Hepatocyte (in vitro differentiated cells): Measurements from ENCODE around the gene CFAP65.

ENCODE experiments used
- EZH2 ChIP-seq: fragments of 200-600 bp; sonication (generic); IDR thresholded peaks from 2 replicates; pipeline ENCODE4 v1.6.1; 2016; ENCODE audit warnings: antibody characterized with exemption, mild to moderate bottlenecking, borderline replicate concordance
- TF ChIP-seq, protein P1 (sequence below): fragments of 200-600 bp; sonication (generic); IDR thresholded peaks from 2 replicates; pipeline ENCODE4 v1.5.1; 2016; ENCODE audit warnings: antibody characterized with exemption, mild to moderate bottlenecking; ENCODE audit not compliant: poor library complexity

DNA sequence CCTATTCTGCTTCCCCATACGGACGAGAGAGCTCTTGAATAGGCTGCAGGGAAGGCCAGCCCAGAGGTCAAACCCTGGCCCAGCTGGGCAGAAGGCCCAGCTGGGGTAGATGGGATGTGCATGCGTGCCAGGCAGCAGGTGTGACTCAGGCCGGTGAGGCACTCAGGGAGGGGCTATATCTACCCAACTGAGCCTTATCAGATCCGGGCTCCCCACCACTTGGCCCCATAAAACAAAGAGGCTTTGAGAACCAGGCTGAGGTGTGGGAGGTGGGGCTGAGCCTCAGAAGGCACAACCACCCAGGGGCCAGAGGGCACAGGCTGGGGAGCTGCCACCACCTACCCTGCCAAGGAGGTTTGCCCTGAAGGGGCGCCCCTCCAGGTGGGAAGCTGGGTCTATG, 8.0 kb upstream of the CFAP65 start:
- TF ChIP-seq EZH2 = no peak
- TF ChIP-seq, protein P1, sequence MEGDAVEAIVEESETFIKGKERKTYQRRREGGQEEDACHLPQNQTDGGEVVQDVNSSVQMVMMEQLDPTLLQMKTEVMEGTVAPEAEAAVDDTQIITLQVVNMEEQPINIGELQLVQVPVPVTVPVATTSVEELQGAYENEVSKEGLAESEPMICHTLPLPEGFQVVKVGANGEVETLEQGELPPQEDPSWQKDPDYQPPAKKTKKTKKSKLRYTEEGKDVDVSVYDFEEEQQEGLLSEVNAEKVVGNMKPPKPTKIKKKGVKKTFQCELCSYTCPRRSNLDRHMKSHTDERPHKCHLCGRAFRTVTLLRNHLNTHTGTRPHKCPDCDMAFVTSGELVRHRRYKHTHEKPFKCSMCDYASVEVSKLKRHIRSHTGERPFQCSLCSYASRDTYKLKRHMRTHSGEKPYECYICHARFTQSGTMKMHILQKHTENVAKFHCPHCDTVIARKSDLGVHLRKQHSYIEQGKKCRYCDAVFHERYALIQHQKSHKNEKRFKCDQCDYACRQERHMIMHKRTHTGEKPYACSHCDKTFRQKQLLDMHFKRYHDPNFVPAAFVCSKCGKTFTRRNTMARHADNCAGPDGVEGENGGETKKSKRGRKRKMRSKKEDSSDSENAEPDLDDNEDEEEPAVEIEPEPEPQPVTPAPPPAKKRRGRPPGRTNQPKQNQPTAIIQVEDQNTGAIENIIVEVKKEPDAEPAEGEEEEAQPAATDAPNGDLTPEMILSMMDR = no peak
